GM12865 (cell line): ENCODE measurements around the gene DIP2B.
"Not testable (repeated sequence)": the region's sequence is repeated elsewhere in the genome, so short reads cannot be mapped to it uniquely, and the experiment has no call there.

Experiments
- DNase-seq: peaks from one replicate; pipeline ENCODE4 v3.0.0; 2010; ENCODE audit warnings: low read depth
- H3K4me3 ChIP-seq: 2 replicates; pipeline ENCODE4 v1.5.1; 2011; ENCODE audit warnings: mild to moderate bottlenecking, low read depth, low read length, control low read depth
- CTCF ChIP-seq: IDR thresholded peaks from 2 replicates; pipeline ENCODE4 v1.5.1; 2011; ENCODE audit warnings: low read length, control low read depth, low read depth, inconsistent platforms; ENCODE audit not compliant: insufficient read depth; ENCODE audit errors: missing control alignments

The DIP2B gene

GRCh38 chr12:50676756-50677155 lies 172.0 kb downstream of the DIP2B start:
- DNase-seq, result no peak
- no peak overlapping the region for H3K4me3 ChIP-seq
- TF ChIP-seq CTCF, result no peak

- no peak for TF ChIP-seq CTCF
- no peak overlapping the region for H3K4me3 ChIP-seq
- DNase-seq, result no peak
These were observed 173.1 kb downstream of the DIP2B start for GRCh38 chr12:50677858-50678257.

GRCh38 chr12:50678650-50679365 lies 174.0 kb downstream of the DIP2B start:
- H3K4me3 ChIP-seq, result no peak overlapping the region
- no peak for TF ChIP-seq CTCF
- DNase-seq, result no peak

DNA sequence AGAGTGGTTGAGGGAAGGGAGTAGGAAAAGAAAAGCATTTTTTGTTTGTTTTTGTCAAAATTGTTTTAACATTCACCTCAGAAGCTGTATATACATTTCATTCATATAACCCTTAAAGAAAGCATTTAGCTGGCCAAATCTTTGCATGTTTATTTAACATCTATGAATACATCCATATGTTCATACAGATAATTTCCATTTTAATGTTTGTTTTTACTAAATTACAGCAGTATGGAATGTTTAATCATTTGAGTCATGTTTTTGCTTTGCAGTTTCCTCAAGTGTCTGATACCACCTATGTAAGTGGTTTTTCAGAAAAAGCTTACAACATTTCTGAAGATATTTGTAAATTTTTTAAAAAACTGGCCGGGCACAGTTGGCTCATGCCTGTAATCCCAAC lies 174.8 kb downstream of the DIP2B start:
- H3K4me3 ChIP-seq, result no peak overlapping the region
- TF ChIP-seq CTCF, result no peak
- no peak for DNase-seq

DNA sequence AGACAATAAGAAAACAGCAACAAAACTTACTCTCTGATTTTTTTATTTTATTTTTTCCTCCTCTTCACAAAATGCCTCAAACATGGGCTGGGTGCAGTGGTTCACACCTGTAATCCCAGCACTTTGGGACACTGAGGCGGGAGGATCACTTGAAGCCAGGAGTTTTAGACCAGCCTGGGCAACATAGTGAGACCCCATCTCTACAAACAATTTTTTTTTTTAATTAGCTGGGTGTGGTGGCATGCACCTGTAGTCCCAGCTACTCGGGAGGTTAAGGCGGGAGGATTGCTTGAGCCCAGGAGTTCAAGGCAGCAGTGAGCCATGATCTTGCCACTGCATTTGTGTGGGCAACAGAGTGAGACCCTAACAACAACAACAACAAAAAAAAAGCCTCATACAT lies 176.3 kb downstream of the DIP2B start:
- DNase-seq, H3K4me3 ChIP-seq: not testable (repeated sequence)

- H3K4me3 ChIP-seq, result no peak overlapping the region
- no peak for TF ChIP-seq CTCF
- no peak for DNase-seq
These were observed 180.9 kb downstream of the DIP2B start for GRCh38 chr12:50685641-50686040.

- no peak for TF ChIP-seq CTCF
- H3K4me3 ChIP-seq, result no peak overlapping the region
- no peak for DNase-seq
These were observed 181.6 kb downstream of the DIP2B start for GRCh38 chr12:50686406-50686805.
